ENCODE data around the gene TTC33. TPM values are rescaled to one million over a fixed set of nuclear protein-coding genes. Genes with fewer than 3 reads are reported as not detected.

Gene TTC33
- total RNA-seq, 1 donor from 2014 or later: 7.0 TPM

DNA sequence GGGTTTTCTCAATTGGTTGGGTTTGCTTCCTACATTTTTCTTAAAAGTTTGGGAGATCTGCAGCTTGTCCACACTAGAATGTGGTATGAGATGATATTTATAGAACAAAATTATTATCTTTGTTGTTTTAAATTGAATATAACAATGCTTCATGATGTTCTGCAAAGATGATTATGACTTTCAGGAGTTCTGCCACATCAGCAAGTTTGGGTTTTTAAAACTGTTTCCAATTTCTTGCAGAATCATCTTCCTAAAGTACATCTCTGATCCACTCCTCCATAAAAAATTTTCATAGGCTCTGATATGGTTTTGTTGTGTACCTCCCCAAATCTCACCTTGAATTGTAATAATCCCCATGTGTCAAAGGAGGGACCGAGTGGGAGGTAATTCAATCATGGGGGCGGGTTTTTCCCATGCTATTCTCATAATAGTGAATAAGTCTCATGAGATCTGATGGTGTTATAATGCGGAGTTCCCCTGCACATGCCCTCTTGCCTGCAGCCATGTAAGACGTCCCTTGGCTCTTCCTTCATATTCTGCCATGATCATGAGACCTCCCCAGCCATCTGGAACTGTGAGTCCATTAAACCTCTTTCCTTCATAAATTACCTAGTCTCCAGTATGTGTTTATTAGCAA, 195.2 kb downstream of the TTC33 start:
- Histone ChIP-seq H3K4me1 (no peaks in the 10 kb centered on the region), H3K36me3 (no peaks in the 10 kb centered on the region), H3K27ac (no peak overlapping the region), H3K27me3 (no peaks in the 10 kb centered on the region), H3K9me3 (no peaks in the 10 kb centered on the region), H3K4me3 (no peak overlapping the region)
- intact Hi-C loops (cut with DNase I): no loop called here
- TF ChIP-seq, protein P1, sequence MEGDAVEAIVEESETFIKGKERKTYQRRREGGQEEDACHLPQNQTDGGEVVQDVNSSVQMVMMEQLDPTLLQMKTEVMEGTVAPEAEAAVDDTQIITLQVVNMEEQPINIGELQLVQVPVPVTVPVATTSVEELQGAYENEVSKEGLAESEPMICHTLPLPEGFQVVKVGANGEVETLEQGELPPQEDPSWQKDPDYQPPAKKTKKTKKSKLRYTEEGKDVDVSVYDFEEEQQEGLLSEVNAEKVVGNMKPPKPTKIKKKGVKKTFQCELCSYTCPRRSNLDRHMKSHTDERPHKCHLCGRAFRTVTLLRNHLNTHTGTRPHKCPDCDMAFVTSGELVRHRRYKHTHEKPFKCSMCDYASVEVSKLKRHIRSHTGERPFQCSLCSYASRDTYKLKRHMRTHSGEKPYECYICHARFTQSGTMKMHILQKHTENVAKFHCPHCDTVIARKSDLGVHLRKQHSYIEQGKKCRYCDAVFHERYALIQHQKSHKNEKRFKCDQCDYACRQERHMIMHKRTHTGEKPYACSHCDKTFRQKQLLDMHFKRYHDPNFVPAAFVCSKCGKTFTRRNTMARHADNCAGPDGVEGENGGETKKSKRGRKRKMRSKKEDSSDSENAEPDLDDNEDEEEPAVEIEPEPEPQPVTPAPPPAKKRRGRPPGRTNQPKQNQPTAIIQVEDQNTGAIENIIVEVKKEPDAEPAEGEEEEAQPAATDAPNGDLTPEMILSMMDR (IDR thresholded peaks at IDR 0.05): no peak
- no peak for DNase-seq (ENCODE audit: low spot score in 2 of 2)

DNA sequence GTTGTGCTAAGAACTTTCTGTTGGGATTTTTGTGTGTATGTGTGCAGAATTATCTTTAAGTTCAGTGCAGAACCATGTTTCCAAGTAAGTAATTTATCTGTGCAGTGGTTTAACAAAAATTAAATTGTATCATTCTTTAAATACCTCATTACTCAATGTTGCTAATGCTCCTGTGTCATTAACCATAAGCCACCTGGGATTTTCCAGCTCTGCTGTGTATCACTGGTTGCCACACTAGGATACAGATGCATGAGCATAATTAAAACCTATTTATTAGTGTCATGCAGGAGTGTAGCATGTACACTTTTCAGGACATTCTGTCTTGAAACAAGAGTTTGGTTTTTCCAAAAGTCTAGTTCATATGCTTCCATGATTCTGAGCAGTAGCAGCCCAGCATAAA, 196.5 kb downstream of the TTC33 start:
- TF ChIP-seq, protein P1 (IDR thresholded peaks at IDR 0.05): no peak
- Histone ChIP-seq H3K36me3 (no peaks in the 10 kb centered on the region), H3K4me1 (no peaks in the 10 kb centered on the region), H3K9me3 (no peaks in the 10 kb centered on the region), H3K27me3 (no peaks in the 10 kb centered on the region), H3K27ac (no peak overlapping the region), H3K4me3 (no peak overlapping the region)
- intact Hi-C loops (cut with DNase I): no loop called here
- DNase-seq (ENCODE audit: low spot score in 2 of 2): no peak

DNA sequence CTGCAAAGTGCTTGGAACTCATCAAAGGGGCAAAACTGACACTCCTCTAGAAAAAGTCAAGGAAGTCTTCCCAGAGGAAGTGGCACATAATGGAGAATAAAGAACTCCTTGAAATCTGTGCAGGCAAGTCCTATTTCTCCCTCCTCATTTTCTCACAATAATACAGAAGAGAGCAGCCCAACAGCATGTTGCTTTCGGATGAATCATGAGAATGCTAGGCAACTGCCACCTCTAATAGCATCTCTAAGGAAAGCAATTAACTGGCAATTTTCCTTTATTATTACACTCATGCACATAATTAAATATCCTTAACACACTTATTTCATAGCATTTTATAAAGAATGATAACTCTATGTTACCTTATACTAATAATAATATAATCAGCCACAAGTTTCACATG, 198.3 kb downstream of the TTC33 start:
- no peaks in the 10 kb centered on the region for H3K36me3 ChIP-seq
- H3K4me3 ChIP-seq: no peak overlapping the region
- intact Hi-C loops (cut with DNase I): no loop called here
- H3K4me1 ChIP-seq: no peaks in the 10 kb centered on the region
- DNase-seq (ENCODE audit: low spot score in 2 of 2): no peak
- H3K9me3 ChIP-seq: no peaks in the 10 kb centered on the region
- TF ChIP-seq, protein P1 (IDR thresholded peaks at IDR 0.05): no peak
- no peak overlapping the region for H3K27ac ChIP-seq
- no peaks in the 10 kb centered on the region for H3K27me3 ChIP-seq

DNA sequence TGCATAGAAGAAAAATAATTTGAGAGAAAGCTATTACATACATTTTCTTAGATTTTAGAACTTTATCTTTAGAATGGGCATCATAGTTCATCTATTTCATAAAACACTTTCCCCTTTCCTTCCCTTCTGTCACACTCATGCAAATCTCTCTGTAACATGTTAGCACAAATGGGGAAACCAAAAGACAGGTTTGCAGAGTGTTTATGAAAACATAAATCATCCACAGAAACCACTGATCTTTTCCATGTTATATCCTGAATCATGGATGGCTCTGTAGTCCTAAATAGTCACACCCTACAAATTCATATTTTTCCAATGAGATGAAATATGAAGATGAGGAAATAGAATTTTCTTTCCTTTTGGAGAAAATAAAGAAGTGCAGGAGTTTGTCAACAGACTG, 198.9 kb downstream of the TTC33 start:
- Histone ChIP-seq H3K4me1 (no peaks in the 10 kb centered on the region), H3K9me3 (no peaks in the 10 kb centered on the region), H3K4me3 (no peak overlapping the region), H3K36me3 (no peaks in the 10 kb centered on the region), H3K27ac (no peak overlapping the region), H3K27me3 (no peaks in the 10 kb centered on the region)
- no peak for DNase-seq (ENCODE audit: low spot score in 2 of 2)
- TF ChIP-seq, protein P1 (IDR thresholded peaks at IDR 0.05): no peak
- intact Hi-C loops (cut with DNase I): no loop called here

DNA sequence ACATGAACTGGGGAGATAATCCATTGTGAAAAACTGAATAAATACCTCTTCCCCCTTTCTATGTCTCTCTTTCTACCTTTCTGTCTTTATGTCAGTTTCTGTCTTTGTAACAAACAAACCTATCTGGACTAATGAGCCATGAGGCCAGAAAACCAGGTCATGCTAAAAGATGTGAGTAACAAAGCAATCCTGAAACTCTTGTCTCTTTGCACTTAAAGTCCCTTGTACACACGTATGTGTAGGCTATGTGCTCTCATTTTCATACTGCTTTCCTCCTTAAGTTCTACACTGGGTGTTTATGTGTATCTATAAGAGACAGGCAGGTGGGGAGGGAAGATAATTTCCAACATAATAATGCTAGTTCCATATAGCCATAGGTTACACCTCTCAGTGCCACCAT, 199.9 kb downstream of the TTC33 start:
- TF ChIP-seq, protein P1 (IDR thresholded peaks at IDR 0.05): no peak
- Histone ChIP-seq H3K9me3 (no peaks in the 10 kb centered on the region), H3K27me3 (no peaks in the 10 kb centered on the region), H3K36me3 (no peaks in the 10 kb centered on the region), H3K27ac (no peak overlapping the region), H3K4me1 (no peaks in the 10 kb centered on the region), H3K4me3 (no peak overlapping the region)
- DNase-seq (ENCODE audit: low spot score in 2 of 2): no peak
- intact Hi-C loops (cut with DNase I): no loop called here

DNA sequence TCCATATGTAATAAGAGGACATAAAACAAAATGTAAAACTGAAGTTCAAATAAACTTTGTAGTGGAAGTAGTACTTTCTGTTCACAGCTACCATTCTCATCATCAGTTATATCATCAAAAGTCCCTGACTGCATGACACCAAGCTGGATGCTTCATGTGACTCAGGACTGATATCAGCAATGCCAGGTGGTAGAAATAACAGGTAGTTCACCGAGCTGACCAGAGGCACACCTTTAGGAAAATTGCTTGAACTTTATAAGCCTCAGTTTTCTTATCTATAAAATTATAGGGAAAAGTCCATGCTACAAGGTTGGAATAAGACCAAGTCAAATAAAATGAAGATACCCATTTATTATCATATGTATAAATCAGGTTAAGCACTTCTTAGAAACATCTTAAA, 200.9 kb downstream of the TTC33 start:
- Histone ChIP-seq H3K4me1 (no peaks in the 10 kb centered on the region), H3K27ac (no peak overlapping the region), H3K4me3 (no peak overlapping the region), H3K36me3 (no peaks in the 10 kb centered on the region), H3K9me3 (no peaks in the 10 kb centered on the region), H3K27me3 (no peaks in the 10 kb centered on the region)
- no peak for DNase-seq (ENCODE audit: low spot score in 2 of 2)
- intact Hi-C loops (cut with DNase I): no loop called here
- TF ChIP-seq, protein P1 (IDR thresholded peaks at IDR 0.05): no peak
